ENCODE results near the gene TMEM169. TPM values are rescaled to one million over a fixed set of nuclear protein-coding genes. Genes with fewer than 3 reads are reported as not detected.

Gene TMEM169
- total RNA-seq, 1 donor from 2014 or later, result 3.2 TPM

- no peaks in the 10 kb centered on the region for H3K4me1 Mint-ChIP-seq (ENCODE audit: unreplicated experiment)
- H3K4me3 Mint-ChIP-seq (ENCODE audit: unreplicated experiment), result no peak overlapping the region
- DNase-seq (ENCODE audit: low spot score), result no peak
- H3K27ac Mint-ChIP-seq (ENCODE audit: unreplicated experiment), result no peak overlapping the region
- H3K9me3 Mint-ChIP-seq (ENCODE audit: unreplicated experiment), result no peaks in the 10 kb centered on the region
- TF ChIP-seq, protein P1, sequence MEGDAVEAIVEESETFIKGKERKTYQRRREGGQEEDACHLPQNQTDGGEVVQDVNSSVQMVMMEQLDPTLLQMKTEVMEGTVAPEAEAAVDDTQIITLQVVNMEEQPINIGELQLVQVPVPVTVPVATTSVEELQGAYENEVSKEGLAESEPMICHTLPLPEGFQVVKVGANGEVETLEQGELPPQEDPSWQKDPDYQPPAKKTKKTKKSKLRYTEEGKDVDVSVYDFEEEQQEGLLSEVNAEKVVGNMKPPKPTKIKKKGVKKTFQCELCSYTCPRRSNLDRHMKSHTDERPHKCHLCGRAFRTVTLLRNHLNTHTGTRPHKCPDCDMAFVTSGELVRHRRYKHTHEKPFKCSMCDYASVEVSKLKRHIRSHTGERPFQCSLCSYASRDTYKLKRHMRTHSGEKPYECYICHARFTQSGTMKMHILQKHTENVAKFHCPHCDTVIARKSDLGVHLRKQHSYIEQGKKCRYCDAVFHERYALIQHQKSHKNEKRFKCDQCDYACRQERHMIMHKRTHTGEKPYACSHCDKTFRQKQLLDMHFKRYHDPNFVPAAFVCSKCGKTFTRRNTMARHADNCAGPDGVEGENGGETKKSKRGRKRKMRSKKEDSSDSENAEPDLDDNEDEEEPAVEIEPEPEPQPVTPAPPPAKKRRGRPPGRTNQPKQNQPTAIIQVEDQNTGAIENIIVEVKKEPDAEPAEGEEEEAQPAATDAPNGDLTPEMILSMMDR (IDR thresholded peaks at IDR 0.05; ENCODE audit: unreplicated experiment), result no peak
- H3K36me3 Mint-ChIP-seq (ENCODE audit: low read depth, unreplicated experiment), result peaks cover 38% of the 10 kb centered on the region
- no peaks in the 10 kb centered on the region for H3K27me3 Mint-ChIP-seq (ENCODE audit: unreplicated experiment)
Measured at GRCh38 chr2:216142540-216142939, 60.8 kb downstream of the TMEM169 start.

- H3K4me1 Mint-ChIP-seq (ENCODE audit: unreplicated experiment), result no peaks in the 10 kb centered on the region
- H3K9me3 Mint-ChIP-seq (ENCODE audit: unreplicated experiment), result no peaks in the 10 kb centered on the region
- H3K4me3 Mint-ChIP-seq (ENCODE audit: unreplicated experiment), result no peak overlapping the region
- TF ChIP-seq, protein P1 (IDR thresholded peaks at IDR 0.05; ENCODE audit: unreplicated experiment), result no peak
- DNase-seq (ENCODE audit: low spot score), result no peak
- no peaks in the 10 kb centered on the region for H3K27me3 Mint-ChIP-seq (ENCODE audit: unreplicated experiment)
- no peak overlapping the region for H3K27ac Mint-ChIP-seq (ENCODE audit: unreplicated experiment)
- peaks cover 35% of the 10 kb centered on the region for H3K36me3 Mint-ChIP-seq (ENCODE audit: low read depth, unreplicated experiment)
Measured at GRCh38 chr2:216144372-216144771, 62.7 kb downstream of the TMEM169 start.

- peaks cover 37% of the 10 kb centered on the region for H3K36me3 Mint-ChIP-seq (ENCODE audit: low read depth, unreplicated experiment)
- H3K27ac Mint-ChIP-seq (ENCODE audit: unreplicated experiment), result no peak overlapping the region
- no peaks in the 10 kb centered on the region for H3K4me1 Mint-ChIP-seq (ENCODE audit: unreplicated experiment)
- H3K9me3 Mint-ChIP-seq (ENCODE audit: unreplicated experiment), result no peaks in the 10 kb centered on the region
- no peak overlapping the region for H3K4me3 Mint-ChIP-seq (ENCODE audit: unreplicated experiment)
- TF ChIP-seq, protein P1 (IDR thresholded peaks at IDR 0.05; ENCODE audit: unreplicated experiment), result no peak
- DNase-seq (ENCODE audit: low spot score), result no peak
- no peaks in the 10 kb centered on the region for H3K27me3 Mint-ChIP-seq (ENCODE audit: unreplicated experiment)
Measured at GRCh38 chr2:216144857-216145256, 63.1 kb downstream of the TMEM169 start.

- no peaks in the 10 kb centered on the region for H3K4me1 Mint-ChIP-seq (ENCODE audit: unreplicated experiment)
- TF ChIP-seq, protein P1 (IDR thresholded peaks at IDR 0.05; ENCODE audit: unreplicated experiment), result no peak
- H3K27me3 Mint-ChIP-seq (ENCODE audit: unreplicated experiment), result no peaks in the 10 kb centered on the region
- peak overlapping the region; percentile 9 for H3K27ac Mint-ChIP-seq (ENCODE audit: unreplicated experiment)
- peaks cover 32% of the 10 kb centered on the region for H3K36me3 Mint-ChIP-seq (ENCODE audit: low read depth, unreplicated experiment)
- DNase-seq (ENCODE audit: low spot score), result no peak
- no peaks in the 10 kb centered on the region for H3K9me3 Mint-ChIP-seq (ENCODE audit: unreplicated experiment)
- H3K4me3 Mint-ChIP-seq (ENCODE audit: unreplicated experiment), result no peak overlapping the region
Measured at GRCh38 chr2:216146573-216146972, 64.9 kb downstream of the TMEM169 start.

DNA sequence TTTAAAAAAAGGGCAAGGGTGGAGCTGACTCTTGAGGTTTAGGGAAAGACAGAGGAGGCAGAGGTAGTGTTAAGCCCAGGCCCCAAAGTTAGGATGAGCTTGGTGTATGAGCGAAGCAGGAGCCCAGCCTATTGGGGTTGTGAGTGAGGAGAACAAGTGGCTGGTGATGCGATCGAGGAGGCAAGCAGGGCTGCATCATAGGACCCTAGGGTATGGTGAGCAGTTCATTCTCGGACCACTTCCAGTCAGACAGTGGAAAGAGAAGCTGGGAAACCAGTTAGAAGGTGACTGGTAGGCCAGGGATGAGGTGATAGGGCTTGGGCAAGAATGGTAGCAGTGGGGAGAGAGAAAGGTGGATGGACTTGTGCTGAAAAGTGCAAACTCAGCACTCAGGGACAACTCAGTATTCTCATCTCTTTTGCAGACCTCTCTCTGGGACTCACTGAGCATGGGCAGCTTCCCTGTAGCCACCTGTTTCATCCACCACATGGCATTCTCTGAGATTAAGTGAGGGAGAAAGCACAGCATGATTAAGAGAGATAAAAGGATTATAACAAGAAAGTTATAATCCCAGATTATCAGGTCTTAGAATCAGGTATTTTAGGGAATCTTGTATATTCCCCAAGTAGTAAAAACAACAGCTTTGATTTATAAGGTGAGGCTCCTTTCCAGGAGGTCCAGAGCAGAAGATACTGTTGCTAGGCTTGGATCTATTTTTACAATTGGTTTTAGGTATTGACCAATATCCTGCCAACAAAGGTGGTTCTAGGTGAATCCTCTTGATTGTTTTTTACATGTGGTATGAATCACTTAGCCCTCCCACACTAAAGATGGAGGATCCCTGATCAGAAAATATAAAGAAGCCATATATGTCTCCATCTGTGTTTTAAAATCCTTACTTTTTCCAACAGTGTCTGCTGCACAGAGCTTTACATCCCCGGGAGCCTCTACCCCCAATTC lies 65.7 kb downstream of the TMEM169 start:
- H3K4me1 Mint-ChIP-seq (ENCODE audit: unreplicated experiment), result no peaks in the 10 kb centered on the region
- TF ChIP-seq, protein P1 (IDR thresholded peaks at IDR 0.05; ENCODE audit: unreplicated experiment), result no peak
- DNase-seq (ENCODE audit: low spot score), result no peak
- H3K9me3 Mint-ChIP-seq (ENCODE audit: unreplicated experiment), result no peaks in the 10 kb centered on the region
- no peak overlapping the region for H3K4me3 Mint-ChIP-seq (ENCODE audit: unreplicated experiment)
- peaks cover 34% of the 10 kb centered on the region for H3K36me3 Mint-ChIP-seq (ENCODE audit: low read depth, unreplicated experiment)
- H3K27ac Mint-ChIP-seq (ENCODE audit: unreplicated experiment), result peak overlapping the region; percentile 46
- no peaks in the 10 kb centered on the region for H3K27me3 Mint-ChIP-seq (ENCODE audit: unreplicated experiment)

Measured in endothelial cell (in vitro differentiated cells).